NCI-H2029 (cell line): ENCODE results near the gene ADCY3.
"Not testable (repeated sequence)": the region's sequence is repeated elsewhere in the genome, so short reads cannot be mapped to it uniquely, and the experiment has no call there.

Experiments
- DNase-seq: peaks from one replicate; lab custom pipeline; 2025; lab: John Stamatoyannopoulos, UW

The ADCY3 gene

GRCh38 chr2:24844023-24844685 lies 75.9 kb downstream of the ADCY3 start:
- no peak for DNase-seq

- DNase-seq, result no peak
Measured at GRCh38 chr2:24843330-24843860, 76.6 kb downstream of the ADCY3 start.

GRCh38 chr2:24842081-24843050 lies 77.7 kb downstream of the ADCY3 start:
- DNase-seq, result no peak

GRCh38 chr2:24840962-24841945 lies 78.8 kb downstream of the ADCY3 start:
- no peak for DNase-seq

- no peak for DNase-seq
Measured at GRCh38 chr2:24840164-24840869, 79.7 kb downstream of the ADCY3 start.

GRCh38 chr2:24839729-24840128 lies 80.3 kb downstream of the ADCY3 start:
- DNase-seq, result no peak

- DNase-seq, result no peak
Measured at GRCh38 chr2:24838541-24838940, 81.5 kb downstream of the ADCY3 start.

- DNase-seq, result no peak
Measured at GRCh38 chr2:24837996-24838513, 82.0 kb downstream of the ADCY3 start.

- DNase-seq, result no peak
Measured at GRCh38 chr2:24836706-24837105, 83.3 kb downstream of the ADCY3 start.

- DNase-seq, result no peak
Measured at GRCh38 chr2:24836206-24836605, 83.8 kb downstream of the ADCY3 start.

- DNase-seq, result not testable (repeated sequence)
Measured at GRCh38 chr2:24835411-24835810, 84.6 kb downstream of the ADCY3 start.

- no peak for DNase-seq
Measured at GRCh38 chr2:24834733-24835395, 85.2 kb downstream of the ADCY3 start.

- no peak for DNase-seq
Measured at GRCh38 chr2:24833821-24834732, 86.0 kb downstream of the ADCY3 start.

- DNase-seq, result no peak
Measured at GRCh38 chr2:24832931-24833701, 86.9 kb downstream of the ADCY3 start.

GRCh38 chr2:24832521-24832920 lies 87.5 kb downstream of the ADCY3 start:
- DNase-seq, result no peak

GRCh38 chr2:24832073-24832461 lies 88.0 kb downstream of the ADCY3 start:
- DNase-seq, result no peak

- no peak for DNase-seq
Measured at GRCh38 chr2:24831221-24832072, 88.6 kb downstream of the ADCY3 start.
